IMR-90 (cell line): Measurements from ENCODE around the gene SLC26A1. TPM values are rescaled to one million over a fixed set of nuclear protein-coding genes. Genes with fewer than 3 reads are reported as not detected.

Source experiments
- ATAC-seq: fragments of 200-7000 bp; cut with Tn5 transposase; 2 replicates; pipeline ENCODE4 v1.9.1; 2020; ENCODE audit warnings: low read depth, mild to moderate bottlenecking, moderate library complexity
- BruUV-seq: library from RNA; stranded (reverse); fragments of 400-500 nt; replicated peaks from 2 replicates; lab custom pipeline; 2021; lab: Mats Ljungman, UMichigan
- CTCF ChIA-PET: fragments of 300-600 bp; formaldehyde crosslinking; extraction: SDS; loops from one replicate; lab custom pipeline; 2021; ENCODE audit warnings: antibody characterized with exemption; lab: Yijun Ruan, JAX
- POLR2A ChIA-PET: fragments of 300-600 bp; sonication (Branson Sonifier 250); formaldehyde crosslinking; loops from one replicate; lab custom pipeline; 2022; ENCODE audit warnings: antibody characterized with exemption; ENCODE audit not compliant: unreplicated experiment; lab: Charles Lee
- DNase-seq: peaks from one replicate; pipeline ENCODE4 v3.0.0; 2013
- H2AFZ ChIP-seq: replicated peaks from 2 replicates; pipeline ENCODE3; 2013; ENCODE audit warnings: low read length, mild to moderate bottlenecking; ENCODE audit not compliant: poor library complexity
- H2AK5ac ChIP-seq: 2 replicates; pipeline ENCODE4 v1.6.1; 2013; ENCODE audit warnings: low read depth, low read length, inconsistent platforms
- H2AK9ac ChIP-seq: replicated peaks from 2 replicates; pipeline ENCODE3; 2013; ENCODE audit warnings: mild to moderate bottlenecking, low read depth, low read length, moderate library complexity; ENCODE audit not compliant: poor library complexity
- H2BK120ac ChIP-seq: 2 replicates; pipeline ENCODE4 v1.6.1; 2013; ENCODE audit warnings: low read depth, low read length, inconsistent platforms
- H2BK15ac ChIP-seq: 3 replicates; pipeline ENCODE4 v1.6.1; 2013; ENCODE audit warnings: low read depth, low read length, inconsistent platforms
- H2BK20ac ChIP-seq: 2 replicates; pipeline ENCODE4 v1.6.1; 2013; ENCODE audit warnings: low read depth, mild to moderate bottlenecking, inconsistent platforms, low read length, moderate library complexity
- H2BK5ac ChIP-seq: 2 replicates; pipeline ENCODE4 v1.6.1; 2013; ENCODE audit warnings: mild to moderate bottlenecking, low read depth, low read length, inconsistent platforms; ENCODE audit not compliant: poor library complexity, severe bottlenecking
- H3K14ac ChIP-seq: replicated peaks from 2 replicates; pipeline ENCODE4 v1.6.1; 2013; ENCODE audit warnings: low read depth, low read length, inconsistent platforms
- H3K18ac ChIP-seq: 2 replicates; pipeline ENCODE4 v1.6.1; 2013; ENCODE audit warnings: low read depth, low read length, control low read depth
- H3K23ac ChIP-seq: 2 replicates; pipeline ENCODE4 v1.6.1; 2013; ENCODE audit warnings: low read depth, low read length, inconsistent platforms
- H3K27ac ChIP-seq: 2 replicates; pipeline ENCODE4 v1.5.1; 2013; ENCODE audit warnings: mild to moderate bottlenecking, control low read depth, low read length; ENCODE audit not compliant: insufficient read depth
- H3K27me3 ChIP-seq: 2 replicates; pipeline ENCODE4 v1.6.1; 2013; ENCODE audit warnings: low read length; ENCODE audit not compliant: control insufficient read depth, insufficient read depth
- H3K36me3 ChIP-seq: 2 replicates; pipeline ENCODE4 v1.6.1; 2013; ENCODE audit warnings: low read length, mixed read lengths; ENCODE audit not compliant: control insufficient read depth, insufficient read depth
- H3K4ac ChIP-seq: 2 replicates; pipeline ENCODE4 v1.6.1; 2013; ENCODE audit warnings: low read depth, low read length, inconsistent platforms
- H3K4me1 ChIP-seq: 2 replicates; pipeline ENCODE4 v1.6.1; 2013; ENCODE audit warnings: low read length, mixed read lengths; ENCODE audit not compliant: control insufficient read depth, insufficient read depth
- H3K4me2 ChIP-seq: 2 replicates; pipeline ENCODE4 v1.6.1; 2013; ENCODE audit warnings: low read depth, mild to moderate bottlenecking, control low read depth, low read length, moderate library complexity
- H3K4me3 ChIP-seq: 2 replicates; pipeline ENCODE4 v1.5.1; 2013; ENCODE audit warnings: low read depth, mild to moderate bottlenecking, control low read depth, low read length, moderate library complexity; ENCODE audit not compliant: insufficient read depth
- H3K56ac ChIP-seq: 2 replicates; pipeline ENCODE4 v1.6.1; 2013; ENCODE audit warnings: low read length, inconsistent platforms; ENCODE audit not compliant: insufficient read depth; ENCODE audit errors: extremely low read depth
- H3K79me1 ChIP-seq, 2 experiments: 2 replicates each; pipeline ENCODE4 v1.6.1; 2013; ENCODE audit warnings: low read length in 2 of 2, inconsistent platforms in 1 of 2, low read depth in 1 of 2
- H3K9ac ChIP-seq: 2 replicates; pipeline ENCODE4 v1.6.1; 2013; ENCODE audit warnings: low read depth, low read length, control low read depth
- H3K9me1 ChIP-seq: 2 replicates; pipeline ENCODE4 v1.6.1; 2013; ENCODE audit warnings: low read length, inconsistent platforms; ENCODE audit not compliant: insufficient read depth
- H3K9me3 ChIP-seq: 2 replicates; pipeline ENCODE4 v1.6.1; 2013; ENCODE audit warnings: low read length; ENCODE audit not compliant: control insufficient read depth, insufficient read depth
- H4K20me1 ChIP-seq: 2 replicates; pipeline ENCODE4 v1.6.1; 2013; ENCODE audit warnings: low read length, inconsistent platforms; ENCODE audit not compliant: insufficient read depth
- H4K5ac ChIP-seq: 2 replicates; pipeline ENCODE4 v1.6.1; 2013; ENCODE audit warnings: mild to moderate bottlenecking, low read depth, low read length, control low read depth
- H4K8ac ChIP-seq, 2 experiments: 2 replicates each; pipeline ENCODE4 v1.6.1; 2013; ENCODE audit warnings: low read depth in 2 of 2, low read length in 2 of 2, control low read depth in 1 of 2, inconsistent platforms in 1 of 2
- H4K91ac ChIP-seq: 2 replicates; pipeline ENCODE4 v1.6.1; 2013; ENCODE audit warnings: low read depth, low read length, inconsistent platforms; ENCODE audit not compliant: insufficient read depth
- ELK1 ChIP-seq: fragments of 150-350 bp; IDR thresholded peaks from 2 replicates; pipeline ENCODE4 v1.6.1; 2016; ENCODE audit warnings: low read depth, mild to moderate bottlenecking, low read length, moderate library complexity, borderline replicate concordance
- MAZ ChIP-seq: IDR thresholded peaks from 2 replicates; pipeline ENCODE4 v1.6.1; 2012; ENCODE audit warnings: low read depth, mild to moderate bottlenecking, low read length, improper control_type of control experiment, moderate library complexity, borderline replicate concordance
- WGBS, 2 experiments: methylation state at CpG; one replicate each; pipeline versions ENCODE4 v1.1.5 to v1.1.7; 2013; ENCODE audit warnings: missing lambda C conversion rate in 2 of 2; ENCODE audit not compliant: insufficient read length in 1 of 2; ENCODE audit errors: extremely low coverage in 2 of 2; 5-methylcytosine and 5-hydroxymethylcytosine counted together
- dilution Hi-C: fragments of 300-500 bp; cut with HindIII; formaldehyde crosslinking; loops from one replicate; pipeline ENCODE4 v1.14.3; 2018; ENCODE audit warnings: low sequenced_read_pairs; ENCODE audit not compliant: unreplicated experiment
- in situ Hi-C: fragments of 300-500 bp; cut with MboI; formaldehyde crosslinking; loops from 3 replicates; pipeline ENCODE4 v1.14.3; 2019; ENCODE audit warnings: low sequenced_read_pairs, inconsistent platforms, mixed read lengths
- intact Hi-C: fragments of 100-400 bp; cut with micrococcal nuclease; formaldehyde crosslinking; loops from 2 replicates; pipeline ENCODE4 v1.10.0; 2022
- polyA plus RNA-seq, 3 experiments: library from polyadenylated mRNA; depleted of rRNA; stranded (reverse); fragments of >200 nt; gene quantifications; 2 replicates each; pipeline ENCODE4 v1.2.3, GENCODE V29; 2012; ENCODE audit warnings: low replicate concordance in 1 of 3
- total RNA-seq: library from RNA; depleted of rRNA; stranded (reverse); fragments of >200 nt; gene quantifications from 2 replicates; pipeline ENCODE4 v1.2.3, GENCODE V29; 2012

The SLC26A1 gene
- total and polyA plus RNA-seq, 2 of the 4 experiments (the other 2 are of a cell fraction): 0.09 TPM; not detected in 1

DNA sequence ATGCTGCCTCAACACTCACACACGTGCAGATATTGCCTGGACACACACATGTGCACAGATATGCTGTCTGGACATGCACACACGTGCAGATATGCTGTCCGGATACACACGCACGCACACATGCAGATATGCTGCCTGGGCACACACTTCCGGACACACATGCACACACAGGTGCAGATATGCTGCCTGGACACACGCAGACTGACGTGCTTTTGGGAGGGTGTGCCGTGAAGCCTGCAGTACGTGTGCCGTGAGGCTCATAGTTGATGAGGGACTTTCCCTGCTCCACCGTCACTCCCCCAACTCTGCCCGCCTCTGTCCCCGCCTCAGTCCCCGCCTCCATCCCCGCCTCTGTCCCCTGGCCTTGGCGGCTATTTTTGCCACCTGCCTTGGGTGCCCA, 32.9 kb upstream of the SLC26A1 start:
- Histone ChIP-seq H2BK5ac (no peak overlapping the region), H4K5ac (no peak overlapping the region), H3K23ac (no peak overlapping the region), H3K36me3 (peaks cover 23% of the 10 kb centered on the region), H2BK120ac (no peak overlapping the region), H3K9ac (no peak overlapping the region), H3K79me1 (no peaks in the 10 kb centered on the region), H3K4me1 (peaks cover 4% of the 10 kb centered on the region; the same call in 1 of the 2 replicates), H3K14ac (no peak overlapping the region), H3K4ac (no peak overlapping the region), H3K9me3 (no peaks in the 10 kb centered on the region), H4K20me1 (peaks cover 9% of the 10 kb centered on the region; the same call in 1 of the 2 replicates), H4K91ac (no peak overlapping the region), H3K18ac (no peak overlapping the region), H2BK20ac (no peak overlapping the region), H3K56ac (no peak overlapping the region), H3K27me3 (no peaks in the 10 kb centered on the region), H3K27ac (no peak overlapping the region), H2AFZ (peak overlapping the region; percentile 5), H3K9me1 (peaks cover 11% of the 10 kb centered on the region), H4K8ac (no peak overlapping the region), H3K4me3 (no peak overlapping the region), H2AK9ac (no peak overlapping the region), H2AK5ac (0 out of 2 replicates have a peak overlapping the region, but pooled peaks have one; percentile 76), H3K4me2 (no peak overlapping the region), H2BK15ac (no peak overlapping the region)
- in situ Hi-C loops (no loop called here), dilution Hi-C loops (no loop called here), intact Hi-C loops (no loop called here)
- 81% methylated on average over 6 of the region's 17 CpGs; no CpG with 5 or more reads in 1 of the 2 experiments for WGBS, 2 experiments
- DNase-seq (peak; percentile 21), ATAC-seq (peak; percentile 61)
- TF ChIP-seq MAZ (no peak), ELK1 (no peak)
- ChIA-PET POLR2A (no interaction called here), CTCF (no interaction called here)
- no TSS peak for BruUV-seq
